HEK293 (cell line): ENCODE results near the gene DLG1.

ENCODE experiments used
- ZBTB7A ChIP-seq: fragments of 450-650 bp; formaldehyde crosslinking; IDR thresholded peaks from 2 replicates; pipeline ENCODE4 v1.5.1; 2016; ENCODE audit warnings: low read depth, missing biosample characterization, missing genetic modification characterization
- ZNF510 ChIP-seq: fragments of 450-650 bp; formaldehyde crosslinking; IDR thresholded peaks from 2 replicates; pipeline ENCODE4 v1.5.1; 2018; ENCODE audit warnings: mild to moderate bottlenecking, missing genetic modification characterization, missing biosample characterization; ENCODE audit not compliant: insufficient replicate concordance
- TF ChIP-seq, protein P1 (sequence below): fragments of 450-650 bp; formaldehyde crosslinking; IDR thresholded peaks from 2 replicates; pipeline ENCODE4 v1.5.1; 2016; ENCODE audit warnings: missing biosample characterization, missing genetic modification characterization
- TF ChIP-seq, protein P2 (sequence below): fragments of 450-650 bp; formaldehyde crosslinking; IDR thresholded peaks from 2 replicates; pipeline ENCODE4 v1.5.1; 2016; ENCODE audit warnings: missing biosample characterization, missing genetic modification characterization, low read depth
- TF ChIP-seq, protein P3 (sequence below): fragments of 450-650 bp; formaldehyde crosslinking; IDR thresholded peaks from 2 replicates; pipeline ENCODE4 v1.5.1; 2016; ENCODE audit warnings: missing biosample characterization, missing genetic modification characterization

DNA sequence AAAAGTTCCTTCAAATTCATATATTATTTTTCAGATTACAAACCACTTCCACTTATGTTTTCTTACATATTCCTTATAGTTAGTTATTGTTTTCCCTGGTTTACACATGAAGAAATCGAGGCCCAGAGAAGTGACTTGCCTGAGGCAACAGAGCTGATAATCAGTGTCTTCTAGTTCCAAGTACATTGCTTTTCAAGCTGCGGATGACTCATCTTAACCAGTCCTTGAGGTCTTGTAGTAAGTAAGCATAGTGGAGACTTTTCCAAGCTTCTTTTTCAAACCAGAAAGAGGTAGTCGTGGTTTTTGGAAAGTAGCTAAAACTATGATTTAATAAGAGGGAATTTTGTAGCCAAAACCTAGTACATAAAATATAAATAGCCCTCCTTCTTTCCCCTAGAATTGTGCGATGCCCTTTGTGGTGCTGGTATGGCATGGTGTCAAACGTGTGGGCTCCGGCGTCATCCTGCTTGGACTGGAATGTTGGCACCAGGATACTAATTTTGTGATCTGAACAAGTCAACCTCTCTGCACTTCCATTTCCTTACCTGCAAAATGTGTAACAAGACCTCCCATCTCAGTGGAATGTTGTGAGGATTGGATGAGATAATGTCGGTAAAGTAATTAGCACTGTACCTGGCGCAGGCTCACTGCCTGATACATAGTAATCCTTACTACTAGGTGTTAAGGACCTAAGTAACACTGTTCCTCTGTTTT, 19.0 kb upstream of the DLG1 start:
- TF ChIP-seq, protein P1, sequence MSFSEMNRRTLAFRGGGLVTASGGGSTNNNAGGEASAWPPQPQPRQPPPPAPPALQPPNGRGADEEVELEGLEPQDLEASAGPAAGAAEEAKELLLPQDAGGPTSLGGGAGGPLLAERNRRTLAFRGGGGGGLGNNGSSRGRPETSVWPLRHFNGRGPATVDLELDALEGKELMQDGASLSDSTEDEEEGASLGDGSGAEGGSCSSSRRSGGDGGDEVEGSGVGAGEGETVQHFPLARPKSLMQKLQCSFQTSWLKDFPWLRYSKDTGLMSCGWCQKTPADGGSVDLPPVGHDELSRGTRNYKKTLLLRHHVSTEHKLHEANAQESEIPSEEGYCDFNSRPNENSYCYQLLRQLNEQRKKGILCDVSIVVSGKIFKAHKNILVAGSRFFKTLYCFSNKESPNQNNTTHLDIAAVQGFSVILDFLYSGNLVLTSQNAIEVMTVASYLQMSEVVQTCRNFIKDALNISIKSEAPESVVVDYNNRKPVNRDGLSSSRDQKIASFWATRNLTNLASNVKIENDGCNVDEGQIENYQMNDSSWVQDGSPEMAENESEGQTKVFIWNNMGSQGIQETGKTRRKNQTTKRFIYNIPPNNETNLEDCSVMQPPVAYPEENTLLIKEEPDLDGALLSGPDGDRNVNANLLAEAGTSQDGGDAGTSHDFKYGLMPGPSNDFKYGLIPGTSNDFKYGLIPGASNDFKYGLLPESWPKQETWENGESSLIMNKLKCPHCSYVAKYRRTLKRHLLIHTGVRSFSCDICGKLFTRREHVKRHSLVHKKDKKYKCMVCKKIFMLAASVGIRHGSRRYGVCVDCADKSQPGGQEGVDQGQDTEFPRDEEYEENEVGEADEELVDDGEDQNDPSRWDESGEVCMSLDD (tag by site-specific recombination): no peak
- TF ChIP-seq, protein P2, sequence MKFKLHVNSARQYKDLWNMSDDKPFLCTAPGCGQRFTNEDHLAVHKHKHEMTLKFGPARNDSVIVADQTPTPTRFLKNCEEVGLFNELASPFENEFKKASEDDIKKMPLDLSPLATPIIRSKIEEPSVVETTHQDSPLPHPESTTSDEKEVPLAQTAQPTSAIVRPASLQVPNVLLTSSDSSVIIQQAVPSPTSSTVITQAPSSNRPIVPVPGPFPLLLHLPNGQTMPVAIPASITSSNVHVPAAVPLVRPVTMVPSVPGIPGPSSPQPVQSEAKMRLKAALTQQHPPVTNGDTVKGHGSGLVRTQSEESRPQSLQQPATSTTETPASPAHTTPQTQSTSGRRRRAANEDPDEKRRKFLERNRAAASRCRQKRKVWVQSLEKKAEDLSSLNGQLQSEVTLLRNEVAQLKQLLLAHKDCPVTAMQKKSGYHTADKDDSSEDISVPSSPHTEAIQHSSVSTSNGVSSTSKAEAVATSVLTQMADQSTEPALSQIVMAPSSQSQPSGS (tag by site-specific recombination): no peak
- TF ChIP-seq, protein P3, sequence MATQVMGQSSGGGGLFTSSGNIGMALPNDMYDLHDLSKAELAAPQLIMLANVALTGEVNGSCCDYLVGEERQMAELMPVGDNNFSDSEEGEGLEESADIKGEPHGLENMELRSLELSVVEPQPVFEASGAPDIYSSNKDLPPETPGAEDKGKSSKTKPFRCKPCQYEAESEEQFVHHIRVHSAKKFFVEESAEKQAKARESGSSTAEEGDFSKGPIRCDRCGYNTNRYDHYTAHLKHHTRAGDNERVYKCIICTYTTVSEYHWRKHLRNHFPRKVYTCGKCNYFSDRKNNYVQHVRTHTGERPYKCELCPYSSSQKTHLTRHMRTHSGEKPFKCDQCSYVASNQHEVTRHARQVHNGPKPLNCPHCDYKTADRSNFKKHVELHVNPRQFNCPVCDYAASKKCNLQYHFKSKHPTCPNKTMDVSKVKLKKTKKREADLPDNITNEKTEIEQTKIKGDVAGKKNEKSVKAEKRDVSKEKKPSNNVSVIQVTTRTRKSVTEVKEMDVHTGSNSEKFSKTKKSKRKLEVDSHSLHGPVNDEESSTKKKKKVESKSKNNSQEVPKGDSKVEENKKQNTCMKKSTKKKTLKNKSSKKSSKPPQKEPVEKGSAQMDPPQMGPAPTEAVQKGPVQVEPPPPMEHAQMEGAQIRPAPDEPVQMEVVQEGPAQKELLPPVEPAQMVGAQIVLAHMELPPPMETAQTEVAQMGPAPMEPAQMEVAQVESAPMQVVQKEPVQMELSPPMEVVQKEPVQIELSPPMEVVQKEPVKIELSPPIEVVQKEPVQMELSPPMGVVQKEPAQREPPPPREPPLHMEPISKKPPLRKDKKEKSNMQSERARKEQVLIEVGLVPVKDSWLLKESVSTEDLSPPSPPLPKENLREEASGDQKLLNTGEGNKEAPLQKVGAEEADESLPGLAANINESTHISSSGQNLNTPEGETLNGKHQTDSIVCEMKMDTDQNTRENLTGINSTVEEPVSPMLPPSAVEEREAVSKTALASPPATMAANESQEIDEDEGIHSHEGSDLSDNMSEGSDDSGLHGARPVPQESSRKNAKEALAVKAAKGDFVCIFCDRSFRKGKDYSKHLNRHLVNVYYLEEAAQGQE (tag by site-specific recombination): no peak
- TF ChIP-seq ZBTB7A (tag by site-specific recombination): no peak
- TF ChIP-seq ZNF510 (tag by site-specific recombination): no peak
